ENCODE measurements around the gene ZRANB3. TPM values are rescaled to one million over a fixed set of nuclear protein-coding genes. Genes with fewer than 3 reads are reported as not detected.
A peak's percentile ranks its signal among the peaks of the same experiment; 100 is the strongest.

ZRANB3 gene
- total RNA-seq, 1 donor from 2014 or later = 8.9 TPM

- DNase-seq (ENCODE audit: low read depth) (no peak), FAIRE-seq (no peak)
- Histone ChIP-seq H3K9me3 (ENCODE audit: insufficient read depth, low read depth, low read length) (no peaks in the 10 kb centered on the region), H3K79me2 (ENCODE audit: insufficient read depth, low read length) (no peaks in the 10 kb centered on the region), H3K27me3 (ENCODE audit: insufficient read depth, low read length) (no peaks in the 10 kb centered on the region), H3K4me3 (ENCODE audit: insufficient read depth, low read depth, low read length) (no peak overlapping the region), H3K27ac (ENCODE audit: low read depth, low read length) (no peak overlapping the region), H3K4me2 (ENCODE audit: low read length) (no peak overlapping the region), H2AFZ (ENCODE audit: low read depth, low read length) (no peak overlapping the region), H3K9ac (ENCODE audit: low read length) (no peak overlapping the region), H3K36me3 (ENCODE audit: insufficient read depth, low read length) (no peaks in the 10 kb centered on the region), H4K20me1 (ENCODE audit: insufficient read depth, low read length) (no peaks in the 10 kb centered on the region), H3K4me1 (ENCODE audit: insufficient read depth, low read length) (no peaks in the 10 kb centered on the region)
- no peak overlapping the region for H3K4me3 Mint-ChIP-seq (ENCODE audit: unreplicated experiment)
- no peaks in the 10 kb centered on the region for H3K27me3 Mint-ChIP-seq (ENCODE audit: low read depth, unreplicated experiment)
- peaks cover 2% of the 10 kb centered on the region for H3K36me3 Mint-ChIP-seq (ENCODE audit: low read depth, unreplicated experiment)
- H3K27ac Mint-ChIP-seq (ENCODE audit: unreplicated experiment) = no peak overlapping the region
- TF ChIP-seq CTCF (IDR thresholded peaks at IDR 0.05; ENCODE audit: insufficient read depth, low read depth, low read length) (no peak), EZH2 (IDR thresholded peaks at IDR 0.05; ENCODE audit: insufficient read depth, low read length) (no peak)
- H3K9me3 Mint-ChIP-seq (ENCODE audit: unreplicated experiment) = peaks cover 1% of the 10 kb centered on the region
- H3K4me1 Mint-ChIP-seq (ENCODE audit: low read depth, unreplicated experiment) = no peaks in the 10 kb centered on the region
Measured at GRCh38 chr2:135311268-135311667, 219.8 kb downstream of the ZRANB3 start.

GRCh38 chr2:135304694-135305093, 226.3 kb downstream of the ZRANB3 start:
- no peak for TF ChIP-seq CTCF (IDR thresholded peaks at IDR 0.05; ENCODE audit: insufficient read depth, low read depth, low read length)
- TF ChIP-seq EZH2 (IDR thresholded peaks at IDR 0.05; ENCODE audit: insufficient read depth, low read length) = no peak
- H3K27me3 Mint-ChIP-seq (ENCODE audit: low read depth, unreplicated experiment) = no peaks in the 10 kb centered on the region
- Histone ChIP-seq H3K79me2 (ENCODE audit: insufficient read depth, low read length) (no peaks in the 10 kb centered on the region), H3K27me3 (ENCODE audit: insufficient read depth, low read length) (no peaks in the 10 kb centered on the region), H3K9ac (ENCODE audit: low read length) (no peak overlapping the region), H2AFZ (ENCODE audit: low read depth, low read length) (no peak overlapping the region), H3K4me3 (ENCODE audit: insufficient read depth, low read depth, low read length) (no peak overlapping the region), H3K9me3 (ENCODE audit: insufficient read depth, low read depth, low read length) (no peaks in the 10 kb centered on the region), H3K4me2 (ENCODE audit: low read length) (no peak overlapping the region), H3K27ac (ENCODE audit: low read depth, low read length) (no peak overlapping the region), H4K20me1 (ENCODE audit: insufficient read depth, low read length) (no peaks in the 10 kb centered on the region), H3K4me1 (ENCODE audit: insufficient read depth, low read length) (no peaks in the 10 kb centered on the region), H3K36me3 (ENCODE audit: insufficient read depth, low read length) (no peaks in the 10 kb centered on the region)
- no peak overlapping the region for H3K27ac Mint-ChIP-seq (ENCODE audit: unreplicated experiment)
- DNase-seq (ENCODE audit: low read depth) (no peak), FAIRE-seq (no peak)
- H3K4me1 Mint-ChIP-seq (ENCODE audit: low read depth, unreplicated experiment) = peaks cover 6% of the 10 kb centered on the region
- peaks cover 8% of the 10 kb centered on the region for H3K9me3 Mint-ChIP-seq (ENCODE audit: unreplicated experiment)
- peaks cover 2% of the 10 kb centered on the region for H3K36me3 Mint-ChIP-seq (ENCODE audit: low read depth, unreplicated experiment)
- H3K4me3 Mint-ChIP-seq (ENCODE audit: unreplicated experiment) = no peak overlapping the region

- no peak overlapping the region for H3K9ac ChIP-seq (ENCODE audit: low read length)
- Mint-ChIP-seq H3K27ac (ENCODE audit: unreplicated experiment) (no peak overlapping the region), H3K9me3 (ENCODE audit: unreplicated experiment) (peaks cover 23% of the 10 kb centered on the region), H3K4me3 (ENCODE audit: unreplicated experiment) (no peak overlapping the region), H3K4me1 (ENCODE audit: low read depth, unreplicated experiment) (peaks cover 16% of the 10 kb centered on the region), H3K36me3 (ENCODE audit: low read depth, unreplicated experiment) (peaks cover 17% of the 10 kb centered on the region), H3K27me3 (ENCODE audit: low read depth, unreplicated experiment) (no peaks in the 10 kb centered on the region)
- peak; percentile 50 for DNase-seq (ENCODE audit: low read depth)
- H3K36me3 ChIP-seq (ENCODE audit: insufficient read depth, low read length) = no peaks in the 10 kb centered on the region
- H3K27ac ChIP-seq (ENCODE audit: low read depth, low read length) = no peak overlapping the region
- no peaks in the 10 kb centered on the region for H3K79me2 ChIP-seq (ENCODE audit: insufficient read depth, low read length)
- H3K9me3 ChIP-seq (ENCODE audit: insufficient read depth, low read depth, low read length) = no peaks in the 10 kb centered on the region
- no peaks in the 10 kb centered on the region for H4K20me1 ChIP-seq (ENCODE audit: insufficient read depth, low read length)
- TF ChIP-seq CTCF (IDR thresholded peaks at IDR 0.05; ENCODE audit: insufficient read depth, low read depth, low read length) (no peak), EZH2 (IDR thresholded peaks at IDR 0.05; ENCODE audit: insufficient read depth, low read length) (no peak)
- H3K4me3 ChIP-seq (ENCODE audit: insufficient read depth, low read depth, low read length) = no peak overlapping the region
- no peak for FAIRE-seq
- no peaks in the 10 kb centered on the region for H3K4me1 ChIP-seq (ENCODE audit: insufficient read depth, low read length)
- H2AFZ ChIP-seq (ENCODE audit: low read depth, low read length) = no peak overlapping the region
- H3K27me3 ChIP-seq (ENCODE audit: insufficient read depth, low read length) = no peaks in the 10 kb centered on the region
- H3K4me2 ChIP-seq (ENCODE audit: low read length) = no peak overlapping the region
Measured at GRCh38 chr2:135299658-135300244, 231.3 kb downstream of the ZRANB3 start.
